Muscle layer of colon (tissue), 2 donors: ENCODE data around the gene SEPSECS.

ENCODE experiments used
- H3K27ac ChIP-seq: one replicate; pipeline ENCODE4 v1.7.0; 2013; ENCODE audit warnings: low read depth, mild to moderate bottlenecking, low read length, moderate library complexity
- H3K27me3 ChIP-seq, 2 donors: one replicate each; pipeline ENCODE4 v1.7.0; 2013; ENCODE audit warnings: low read length in 2 of 2, mild to moderate bottlenecking in 2 of 2; ENCODE audit not compliant: insufficient read depth in 2 of 2, control insufficient read depth in 1 of 2
- H3K36me3 ChIP-seq: one replicate; pipeline ENCODE4 v1.7.0; 2013; ENCODE audit warnings: mild to moderate bottlenecking, low read length; ENCODE audit not compliant: insufficient read depth
- H3K4me1 ChIP-seq: one replicate; pipeline ENCODE4 v1.7.0; 2013; ENCODE audit warnings: mild to moderate bottlenecking, low read length; ENCODE audit not compliant: insufficient read depth
- H3K4me3 ChIP-seq, 2 donors: one replicate each; pipeline ENCODE4 v1.7.0; 2013; ENCODE audit warnings: low read length in 2 of 2, low read depth in 1 of 2, mild to moderate bottlenecking in 1 of 2, moderate library complexity in 1 of 2
- H3K9ac ChIP-seq: one replicate; pipeline ENCODE4 v1.7.0; 2013; ENCODE audit warnings: low read length
- H3K9me3 ChIP-seq: one replicate; pipeline ENCODE4 v1.7.0; 2013; ENCODE audit warnings: mild to moderate bottlenecking, low read length
- donor health status: abdominal sarcoma.
- donor health status: Adenocarcinoma of cecum.

SEPSECS gene

DNA sequence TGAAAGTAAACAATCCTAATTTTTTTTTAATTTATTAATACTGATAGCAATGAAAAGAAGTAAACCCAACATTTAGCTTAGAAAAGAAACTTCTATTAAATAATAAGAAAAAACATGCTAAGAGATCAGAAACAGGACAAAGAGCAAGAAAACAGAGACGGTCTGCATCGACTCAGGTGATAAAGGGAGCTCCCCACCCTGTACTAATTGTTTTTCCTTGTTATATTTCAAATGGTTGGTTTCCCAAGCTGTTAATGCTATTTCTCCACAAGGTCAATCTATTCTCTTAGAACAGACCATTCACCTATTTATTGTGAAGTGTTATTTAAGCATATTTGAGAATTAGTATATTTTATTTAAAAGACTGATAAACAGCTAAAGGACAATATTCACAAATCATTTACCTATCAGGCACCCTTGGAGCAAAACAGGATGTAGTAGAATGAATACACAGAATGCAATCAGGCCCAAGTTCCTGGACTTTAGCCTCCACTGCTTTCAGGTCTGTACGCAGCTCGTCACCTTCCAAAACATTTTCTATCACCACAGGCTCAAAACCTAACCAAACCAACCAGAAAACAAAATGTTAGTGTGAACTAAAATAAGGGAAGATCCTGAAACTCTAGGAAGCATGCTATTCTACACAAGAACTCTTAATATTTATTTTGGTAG lies 5.5 kb downstream of the SEPSECS start:
- Histone ChIP-seq H3K27me3 (no peaks in the 10 kb centered on the region), H3K4me3 (no peak overlapping the region), H3K36me3 (no peaks in the 10 kb centered on the region), H3K9ac (no peak overlapping the region), H3K9me3 (no peaks in the 10 kb centered on the region), H3K4me1 (no peaks in the 10 kb centered on the region), H3K27ac (no peak overlapping the region)

DNA sequence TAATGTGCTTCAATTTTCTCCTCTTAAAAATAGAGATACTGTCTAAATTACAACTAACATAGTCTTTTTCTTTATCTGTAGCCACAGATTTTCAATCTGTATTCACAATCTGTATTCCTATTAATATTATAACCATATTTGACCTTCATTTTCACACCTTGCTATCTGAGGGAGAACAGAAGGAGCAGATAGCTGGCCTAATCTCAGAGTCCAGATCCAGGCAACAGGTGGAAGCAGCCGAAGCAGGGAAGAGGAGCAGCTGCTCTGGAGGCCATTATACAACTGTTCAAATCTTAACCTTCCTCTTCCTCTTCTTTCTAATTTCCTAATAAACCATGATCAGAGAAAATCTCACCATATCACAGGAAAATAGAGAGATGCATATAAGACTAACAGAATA lies 14.2 kb downstream of the SEPSECS start:
- Histone ChIP-seq H3K36me3 (no peaks in the 10 kb centered on the region), H3K9ac (no peak overlapping the region), H3K27me3 (no peaks in the 10 kb centered on the region), H3K4me3 (no peak overlapping the region), H3K27ac (no peak overlapping the region), H3K9me3 (no peaks in the 10 kb centered on the region), H3K4me1 (no peaks in the 10 kb centered on the region)

DNA sequence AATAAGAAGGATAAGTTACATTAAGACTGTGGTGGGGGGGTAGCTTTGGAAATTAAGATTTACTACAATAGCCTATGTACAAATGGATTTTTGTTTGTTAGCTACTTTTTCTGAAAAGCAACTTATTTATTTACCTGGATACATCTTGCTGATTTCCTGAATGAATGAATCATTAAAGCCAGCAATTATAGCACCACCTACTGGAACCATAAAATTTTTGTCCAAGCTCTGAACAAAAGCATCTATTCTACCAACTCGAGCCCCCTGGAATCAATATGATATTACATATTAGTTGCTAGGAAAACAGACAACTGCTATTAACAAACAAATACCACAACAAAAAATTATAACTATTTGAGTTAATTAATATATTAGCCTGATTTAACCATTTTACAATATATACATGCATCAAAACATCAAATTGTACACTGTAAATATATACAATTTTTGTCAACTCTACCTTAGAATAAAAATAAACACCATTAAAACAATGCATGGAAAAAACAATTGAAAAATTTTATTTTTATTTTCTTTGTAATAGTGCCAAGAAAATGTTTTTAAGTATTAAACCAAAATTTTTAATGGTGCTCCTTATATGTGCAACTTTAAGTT lies 15.3 kb downstream of the SEPSECS start:
- H3K4me1 ChIP-seq = no peaks in the 10 kb centered on the region
- H3K36me3 ChIP-seq = no peaks in the 10 kb centered on the region
- no peaks in the 10 kb centered on the region for H3K27me3 ChIP-seq
- no peak overlapping the region for H3K9ac ChIP-seq
- H3K4me3 ChIP-seq = no peak overlapping the region
- H3K27ac ChIP-seq = no peak overlapping the region
- H3K9me3 ChIP-seq = no peaks in the 10 kb centered on the region

DNA sequence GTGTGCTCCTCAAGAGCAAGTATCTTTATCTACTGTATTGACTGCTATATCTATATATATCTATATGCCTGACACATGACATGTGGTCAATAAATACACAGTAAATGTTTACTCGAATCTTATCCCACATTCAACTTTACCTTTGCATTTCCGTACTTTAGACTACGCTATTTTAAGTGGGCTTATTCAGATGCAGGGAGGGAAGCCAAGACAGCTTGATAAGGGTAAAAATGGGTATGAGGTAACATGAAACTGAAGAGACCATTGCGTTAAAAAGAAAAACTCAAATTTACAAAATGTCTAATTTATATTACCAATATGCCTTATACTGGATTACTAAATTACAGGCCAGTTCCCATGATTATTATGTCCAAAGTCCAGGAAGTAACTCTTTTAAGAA lies 17.8 kb downstream of the SEPSECS start:
- Histone ChIP-seq H3K9me3 (no peaks in the 10 kb centered on the region), H3K27ac (no peak overlapping the region), H3K36me3 (no peaks in the 10 kb centered on the region), H3K27me3 (no peaks in the 10 kb centered on the region), H3K9ac (no peak overlapping the region), H3K4me3 (no peak overlapping the region), H3K4me1 (no peaks in the 10 kb centered on the region)

DNA sequence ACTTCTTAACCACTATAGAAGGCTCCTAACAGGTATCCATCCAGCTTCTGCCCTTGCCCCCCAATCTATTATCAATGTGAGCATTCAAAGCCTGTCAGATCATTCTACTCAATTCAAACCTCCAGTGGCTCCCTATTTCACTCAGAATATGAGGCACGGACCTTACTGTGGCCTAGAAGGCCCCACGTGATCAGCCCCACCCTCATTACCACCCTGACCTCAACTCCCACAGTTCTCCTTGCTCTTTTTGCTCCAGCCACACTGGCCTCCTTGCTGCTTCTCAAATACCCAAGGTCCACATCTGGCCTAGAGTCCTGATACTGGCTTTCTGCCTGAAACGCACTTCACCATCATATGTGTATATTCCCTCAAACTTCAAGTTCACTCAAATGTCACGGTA lies 18.7 kb downstream of the SEPSECS start:
- Histone ChIP-seq H3K9ac (no peak overlapping the region), H3K4me1 (no peaks in the 10 kb centered on the region), H3K27me3 (no peaks in the 10 kb centered on the region), H3K9me3 (no peaks in the 10 kb centered on the region), H3K27ac (no peak overlapping the region), H3K36me3 (no peaks in the 10 kb centered on the region), H3K4me3 (no peak overlapping the region)

DNA sequence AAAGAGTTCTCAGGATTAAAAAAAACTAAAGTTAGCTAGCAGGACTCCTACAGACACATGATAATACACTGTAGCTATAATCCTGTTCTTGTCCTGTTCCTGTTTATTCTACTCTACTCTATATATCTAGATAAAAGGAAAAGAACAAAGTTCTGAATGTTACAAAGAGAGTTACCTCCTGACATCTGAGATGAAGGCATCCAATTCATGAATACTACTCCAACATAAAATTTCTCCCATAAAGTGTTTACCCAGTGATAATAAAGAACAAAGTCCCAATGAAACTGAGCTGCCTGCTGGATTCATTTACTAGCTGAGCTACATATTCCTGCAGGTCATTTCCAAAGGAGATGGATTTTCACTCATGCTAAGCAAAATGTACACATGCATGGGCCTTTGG lies 27.1 kb downstream of the SEPSECS start:
- no peaks in the 10 kb centered on the region for H3K9me3 ChIP-seq
- H3K27ac ChIP-seq = no peak overlapping the region
- H3K27me3 ChIP-seq = no peaks in the 10 kb centered on the region
- no peaks in the 10 kb centered on the region for H3K36me3 ChIP-seq
- H3K4me3 ChIP-seq = no peak overlapping the region
- H3K9ac ChIP-seq = no peak overlapping the region
- no peaks in the 10 kb centered on the region for H3K4me1 ChIP-seq

DNA sequence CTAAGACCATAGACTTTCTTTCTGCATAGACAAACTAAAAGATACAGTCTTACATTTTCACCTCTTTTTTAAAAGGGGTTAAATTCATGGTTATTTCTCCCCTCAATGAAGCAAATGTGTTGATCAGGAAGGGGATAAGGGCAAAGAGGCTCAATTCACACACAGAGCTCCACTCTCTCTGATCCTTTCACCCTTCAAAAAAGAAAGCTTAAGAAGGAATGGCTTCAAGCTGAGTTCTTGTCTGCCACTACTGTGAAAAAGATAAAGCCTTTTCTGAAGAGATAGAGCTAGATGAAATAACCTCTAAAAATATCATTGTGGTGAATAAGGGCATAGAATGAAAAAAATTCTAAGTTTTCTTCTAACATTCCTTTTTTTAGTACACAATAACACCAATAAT lies 28.3 kb downstream of the SEPSECS start:
- Histone ChIP-seq H3K27ac (no peak overlapping the region), H3K4me3 (no peak overlapping the region), H3K9ac (no peak overlapping the region), H3K27me3 (no peaks in the 10 kb centered on the region), H3K36me3 (no peaks in the 10 kb centered on the region), H3K9me3 (no peaks in the 10 kb centered on the region), H3K4me1 (no peaks in the 10 kb centered on the region)

DNA sequence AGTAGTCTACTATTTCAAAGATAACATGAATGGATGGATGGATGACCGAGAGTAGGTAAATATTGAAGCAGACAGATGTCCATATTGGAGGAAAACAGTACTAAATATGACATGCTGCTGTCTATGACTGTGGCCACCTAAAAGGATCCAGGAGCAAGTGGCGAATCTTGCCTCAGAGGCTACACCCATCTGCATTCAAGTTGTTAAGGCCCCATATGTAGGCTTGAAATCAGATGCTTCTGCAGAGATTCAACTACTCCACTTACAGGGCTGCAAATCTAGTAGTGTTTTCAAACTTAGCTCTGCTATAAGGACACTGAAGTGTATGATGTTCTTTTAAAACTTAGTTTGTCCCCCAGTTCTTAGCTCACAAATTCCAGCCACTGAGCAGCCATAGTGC lies 28.9 kb downstream of the SEPSECS start:
- Histone ChIP-seq H3K27me3 (no peaks in the 10 kb centered on the region), H3K36me3 (no peaks in the 10 kb centered on the region), H3K4me3 (no peak overlapping the region), H3K27ac (no peak overlapping the region), H3K9ac (no peak overlapping the region), H3K9me3 (no peaks in the 10 kb centered on the region), H3K4me1 (no peaks in the 10 kb centered on the region)

DNA sequence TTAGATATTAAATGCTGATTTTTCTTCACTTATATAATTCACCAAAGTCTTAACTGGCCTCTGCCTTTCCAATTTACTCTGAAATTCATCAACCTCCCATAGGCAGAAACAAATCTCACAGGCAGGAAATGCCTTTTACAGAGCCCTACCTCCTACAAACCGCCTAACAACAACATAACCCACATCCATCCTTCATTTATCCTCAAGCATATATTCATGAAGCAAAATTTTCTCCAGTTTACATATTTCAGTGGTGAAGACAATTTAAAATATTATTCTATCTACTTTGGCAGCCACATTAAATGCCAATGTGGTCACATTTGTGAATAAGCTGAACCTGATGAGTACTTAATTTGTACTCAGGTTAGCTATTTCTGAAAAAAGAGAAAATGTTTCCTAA lies 30.3 kb downstream of the SEPSECS start:
- H3K9ac ChIP-seq = no peak overlapping the region
- H3K27ac ChIP-seq = no peak overlapping the region
- no peaks in the 10 kb centered on the region for H3K9me3 ChIP-seq
- H3K4me1 ChIP-seq = no peaks in the 10 kb centered on the region
- no peak overlapping the region for H3K4me3 ChIP-seq
- no peaks in the 10 kb centered on the region for H3K36me3 ChIP-seq
- no peaks in the 10 kb centered on the region for H3K27me3 ChIP-seq

DNA sequence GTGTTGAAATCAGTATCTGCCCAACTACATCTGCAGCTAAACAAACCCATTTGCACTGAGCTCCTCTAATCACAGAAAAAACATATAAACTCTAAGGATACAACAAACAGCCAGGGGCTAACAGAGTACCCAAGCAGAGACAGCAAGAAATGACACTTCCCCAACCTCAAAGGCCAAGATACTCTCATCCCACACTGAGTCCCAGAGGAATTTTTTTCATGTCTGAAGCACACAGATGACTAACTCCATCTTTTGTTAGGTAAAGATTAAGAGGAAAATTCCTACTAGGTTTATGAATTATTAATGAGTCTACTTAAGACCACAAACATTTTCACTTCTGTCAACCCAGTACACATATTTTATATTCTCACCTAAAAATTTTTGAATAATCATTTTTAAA lies 31.6 kb downstream of the SEPSECS start:
- H3K9ac ChIP-seq = no peak overlapping the region
- no peak overlapping the region for H3K4me3 ChIP-seq
- no peaks in the 10 kb centered on the region for H3K27me3 ChIP-seq

DNA sequence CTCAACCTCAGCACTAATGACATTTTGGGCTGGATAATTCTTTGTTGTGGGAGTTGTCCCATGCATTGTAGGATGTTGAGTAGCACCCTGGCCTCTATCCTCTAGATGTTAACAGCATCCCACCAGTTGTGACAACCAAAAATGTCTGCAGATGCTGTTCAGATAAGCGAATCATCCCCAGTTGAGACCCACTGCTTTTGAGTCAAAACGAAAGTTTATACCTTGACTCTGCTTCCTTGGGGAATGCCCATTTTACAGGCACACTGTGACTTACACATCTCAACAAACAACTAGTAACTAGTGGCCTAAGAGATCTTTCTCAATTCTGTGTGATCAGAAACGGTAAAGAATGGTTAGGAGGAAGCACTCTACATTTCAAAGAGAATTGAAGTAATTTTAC lies 37.0 kb downstream of the SEPSECS start:
- no peaks in the 10 kb centered on the region for H3K27me3 ChIP-seq
- H3K9ac ChIP-seq = no peak overlapping the region
- no peaks in the 10 kb centered on the region for H3K4me1 ChIP-seq
- H3K27ac ChIP-seq = no peak overlapping the region
- H3K4me3 ChIP-seq = no peak overlapping the region
- H3K36me3 ChIP-seq = no peaks in the 10 kb centered on the region
- no peaks in the 10 kb centered on the region for H3K9me3 ChIP-seq

More for the DNA sequence above, 31.6 kb downstream of the SEPSECS start:
- Histone ChIP-seq H3K9me3 (no peaks in the 10 kb centered on the region), H3K4me1 (no peaks in the 10 kb centered on the region), H3K27ac (no peak overlapping the region), H3K36me3 (no peaks in the 10 kb centered on the region)
